PC-9 (cell line): ENCODE measurements around the gene CDK3. TPM values are rescaled to one million over a fixed set of nuclear protein-coding genes. Genes with fewer than 3 reads are reported as not detected.

Source experiments
- BruUV-seq: library from RNA; stranded (reverse); fragments of 400-500 nt; replicated peaks from 2 replicates; lab custom pipeline; 2021; lab: Mats Ljungman, UMichigan
- CTCF ChIA-PET: fragments of 300-600 bp; sonication (Branson Sonifier 250); formaldehyde crosslinking; loops from one replicate; lab custom pipeline; 2022; ENCODE audit warnings: antibody characterized with exemption; lab: Charles Lee
- POLR2A ChIA-PET: fragments of 300-600 bp; sonication (Branson Sonifier 250); formaldehyde crosslinking; loops from one replicate; lab custom pipeline; 2022; ENCODE audit warnings: antibody characterized with exemption; ENCODE audit not compliant: unreplicated experiment; lab: Charles Lee
- DNase-seq, 2 experiments: peaks; one replicate each; pipeline versions ENCODE4 v3.0.0 to v3.0.0-alpha.2; 2015 to 2022; ENCODE audit warnings: mixed read lengths in 1 of 2
- H2AFZ ChIP-seq: fragments of 200-600 bp; sonication (generic); 2 replicates; pipeline ENCODE4 v1.8.1; 2017; ENCODE audit warnings: antibody characterized with exemption
- H3F3A ChIP-seq: fragments of 200-600 bp; sonication (generic); 2 replicates; pipeline ENCODE4 v1.8.1; 2017; ENCODE audit warnings: antibody characterized with exemption, mild to moderate bottlenecking, low read depth; ENCODE audit not compliant: insufficient read depth
- H3K27ac ChIP-seq: fragments of 200-600 bp; sonication (generic); 2 replicates; pipeline ENCODE4 v1.6.1; 2016; ENCODE audit warnings: mixed run types
- H3K27me3 ChIP-seq: fragments of 200-600 bp; sonication (generic); 2 replicates; pipeline ENCODE4 v1.6.1; 2016; ENCODE audit warnings: low read depth, mixed run types; ENCODE audit not compliant: insufficient read depth
- H3K36me3 ChIP-seq: fragments of 200-600 bp; sonication (generic); 2 replicates; pipeline ENCODE4 v1.6.1; 2016; ENCODE audit warnings: low read depth, mixed run types
- H3K4me1 ChIP-seq: fragments of 200-600 bp; sonication (generic); replicated peaks from 2 replicates; pipeline ENCODE4 v1.6.1; 2016; ENCODE audit warnings: mixed run types; ENCODE audit not compliant: insufficient read depth
- H3K4me2 ChIP-seq: fragments of 200-600 bp; sonication (generic); 2 replicates; pipeline ENCODE4 v1.6.1; 2017; ENCODE audit warnings: mixed run types
- H3K4me3 ChIP-seq: fragments of 200-600 bp; sonication (generic); 2 replicates; pipeline ENCODE4 v1.6.1; 2016; ENCODE audit warnings: mixed run types
- H3K79me2 ChIP-seq: fragments of 200-600 bp; sonication (generic); 2 replicates; pipeline ENCODE4 v1.6.1; 2017; ENCODE audit warnings: low read depth, mixed run types
- H3K9me2 ChIP-seq: fragments of 200-600 bp; sonication (generic); 2 replicates; pipeline ENCODE4 v1.8.1; 2017; ENCODE audit warnings: mild to moderate bottlenecking; ENCODE audit not compliant: insufficient read depth
- H3K9me3 ChIP-seq: fragments of 200-600 bp; sonication (generic); 2 replicates; pipeline ENCODE4 v1.8.1; 2016; ENCODE audit warnings: low read depth; ENCODE audit not compliant: insufficient read depth
- H4K20me1 ChIP-seq: fragments of 200-600 bp; sonication (generic); 2 replicates; pipeline ENCODE4 v1.8.1; 2017; ENCODE audit not compliant: insufficient read depth
- CTCF ChIP-seq: fragments of 200-600 bp; sonication (generic); conservative IDR thresholded peaks from 2 replicates; pipeline ENCODE4 v1.6.1; 2017; ENCODE audit warnings: mixed run types, antibody characterized with exemption, mild to moderate bottlenecking, moderate library complexity
- EZH2 ChIP-seq: fragments of 200-600 bp; sonication (generic); IDR thresholded peaks from 2 replicates; pipeline ENCODE4 v1.8.0; 2017; ENCODE audit warnings: antibody characterized with exemption, low read depth
- intact Hi-C: fragments of 100-400 bp; cut with micrococcal nuclease; formaldehyde crosslinking; loops from one replicate; pipeline ENCODE4 v1.10.0; 2022; ENCODE audit not compliant: unreplicated experiment
- total RNA-seq: library from RNA; stranded (reverse); gene quantifications from 2 replicates; pipeline ENCODE4 v1.2.3, GENCODE V29; 2021

Gene CDK3
- total RNA-seq, 1 experiment from 2014 or later = 12.3 TPM

- CTCF ChIA-PET = no interaction called here
- BruUV-seq = no TSS peak
- H4K20me1 ChIP-seq = no peaks in the 10 kb centered on the region
These were observed 9.5 kb downstream of the CDK3 start for GRCh38 chr17:76009969-76010661.

GRCh38 chr17:76011951-76012350 is 11.3 kb downstream of the CDK3 start:
- no peak overlapping the region for H3K4me3 ChIP-seq
- DNase-seq = no peak
- POLR2A ChIA-PET = no interaction called here
- no peaks in the 10 kb centered on the region for H3K27me3 ChIP-seq
- no peaks in the 10 kb centered on the region for H3K9me3 ChIP-seq
- no peak overlapping the region for H3K27ac ChIP-seq
- no peaks in the 10 kb centered on the region for H3F3A ChIP-seq
- no TSS peak for BruUV-seq
- H3K9me2 ChIP-seq = no peaks in the 10 kb centered on the region
- no peak overlapping the region for H3K4me2 ChIP-seq
- intact Hi-C loops = loop anchor here (5.0 kb wide), 2 partner anchors 265 to 285 kb away; no protein-coding TSS in a partner anchor
- no peaks in the 10 kb centered on the region for H3K79me2 ChIP-seq
- CTCF ChIA-PET = interaction anchor here (0.6 kb wide), 1 partner anchor 171 kb away, joined by 7 read pairs; no protein-coding TSS in a partner anchor
- TF ChIP-seq EZH2 (no peak), CTCF (no peak)
- H2AFZ ChIP-seq = no peak overlapping the region
- no peaks in the 10 kb centered on the region for H3K4me1 ChIP-seq
- H3K36me3 ChIP-seq = no peaks in the 10 kb centered on the region
- H4K20me1 ChIP-seq = no peaks in the 10 kb centered on the region

More at GRCh38 chr17:76009969-76010661, 9.5 kb downstream of the CDK3 start:
- no peak overlapping the region for H2AFZ ChIP-seq
- H3K27ac ChIP-seq = no peak overlapping the region
- no peak for DNase-seq
- H3K4me3 ChIP-seq = no peak overlapping the region
- no peaks in the 10 kb centered on the region for H3K27me3 ChIP-seq
- TF ChIP-seq CTCF = no peak
- TF ChIP-seq EZH2 = no peak
- no peak overlapping the region for H3K4me2 ChIP-seq
- H3K9me2 ChIP-seq = no peaks in the 10 kb centered on the region
- no peaks in the 10 kb centered on the region for H3K36me3 ChIP-seq
- peaks cover 9% of the 10 kb centered on the region; the same call in 1 of the 2 replicates for H3F3A ChIP-seq
- no peaks in the 10 kb centered on the region for H3K79me2 ChIP-seq
- H3K9me3 ChIP-seq = no peaks in the 10 kb centered on the region
- POLR2A ChIA-PET = no interaction called here
- H3K4me1 ChIP-seq = no peaks in the 10 kb centered on the region; the same call in 1 of the 2 replicates
- intact Hi-C loops = loop anchor here (5.0 to 10.0 kb wide), 3 partner anchors 235 to 287 kb away; a partner anchor contains a TSS

GRCh38 chr17:76013377-76013932 is 12.8 kb downstream of the CDK3 start:
- no peak for DNase-seq
- BruUV-seq = no TSS peak
- H3K4me3 ChIP-seq = no peak overlapping the region
- intact Hi-C loops = loop anchor here (5.0 kb wide), 2 partner anchors 264 to 284 kb away; no protein-coding TSS in a partner anchor
- H3K4me2 ChIP-seq = no peak overlapping the region
- no peaks in the 10 kb centered on the region for H3K9me3 ChIP-seq
- no peaks in the 10 kb centered on the region for H4K20me1 ChIP-seq
- TF ChIP-seq CTCF (no peak), EZH2 (no peak)
- H3K79me2 ChIP-seq = no peaks in the 10 kb centered on the region
- no peak overlapping the region for H3K27ac ChIP-seq
- no peaks in the 10 kb centered on the region for H3K4me1 ChIP-seq
- ChIA-PET POLR2A (no interaction called here), CTCF (interaction anchor here (0.6 to 1.7 kb wide), 4 partner anchors 30 to 876 kb away, joined by 3 to 16 read pairs (median 4); no protein-coding TSS in a partner anchor)
- H3F3A ChIP-seq = no peaks in the 10 kb centered on the region
- no peaks in the 10 kb centered on the region for H3K36me3 ChIP-seq
- no peak overlapping the region for H2AFZ ChIP-seq
- no peaks in the 10 kb centered on the region for H3K9me2 ChIP-seq
- no peaks in the 10 kb centered on the region for H3K27me3 ChIP-seq
